HEK293T (cell line): ENCODE measurements around the gene UQCRH.

Source experiments
- CTCF ChIA-PET: fragments of 350-600 bp; formaldehyde crosslinking; extraction: SDS; loops from one replicate; lab custom pipeline; 2021; ENCODE audit warnings: antibody characterized with exemption, inconsistent platforms; lab: Yijun Ruan, JAX
- POLR2A ChIA-PET: fragments of 350-600 bp; formaldehyde crosslinking; extraction: SDS; loops from one replicate; lab custom pipeline; 2020; ENCODE audit warnings: antibody characterized with exemption, inconsistent platforms; lab: Yijun Ruan, JAX
- DNase-seq: peaks from one replicate; pipeline ENCODE4 v3.0.0; 2012; ENCODE audit warnings: mixed read lengths; ENCODE audit errors: extremely low spot score
- ARNT ChIP-seq: fragments of 450-650 bp; IDR thresholded peaks from 2 replicates; pipeline ENCODE4 v1.6.1; 2017; ENCODE audit warnings: mild to moderate bottlenecking
- BHLHE40 ChIP-seq: fragments of 450-650 bp; IDR thresholded peaks from 2 replicates; pipeline ENCODE4 v1.6.1; 2016; ENCODE audit warnings: mild to moderate bottlenecking, moderate library complexity, borderline replicate concordance
- CTBP1 ChIP-seq: fragments of 450-650 bp; IDR thresholded peaks from 2 replicates; pipeline ENCODE4 v1.6.1; 2016; ENCODE audit warnings: borderline replicate concordance
- ELF4 ChIP-seq: fragments of 450-650 bp; IDR thresholded peaks from 2 replicates; pipeline ENCODE4 v1.6.1; 2017; ENCODE audit warnings: antibody characterized with exemption
- FOXA1 ChIP-seq: fragments of 450-650 bp; IDR thresholded peaks from 2 replicates; pipeline ENCODE4 v1.6.1; 2016; ENCODE audit warnings: mild to moderate bottlenecking
- FOXK2 ChIP-seq: fragments of 450-650 bp; IDR thresholded peaks from 2 replicates; pipeline ENCODE4 v1.6.1; 2016; ENCODE audit warnings: mild to moderate bottlenecking
- FOXM1 ChIP-seq: fragments of 450-650 bp; IDR thresholded peaks from 2 replicates; pipeline ENCODE4 v1.6.1; 2017; ENCODE audit warnings: mild to moderate bottlenecking, borderline replicate concordance
- HDGF ChIP-seq: fragments of 450-650 bp; IDR thresholded peaks from 2 replicates; pipeline ENCODE4 v1.6.1; 2017; ENCODE audit warnings: antibody characterized with exemption, borderline replicate concordance
- L3MBTL2 ChIP-seq: fragments of 450-650 bp; conservative IDR thresholded peaks from 2 replicates; pipeline ENCODE4 v1.6.1; 2016; ENCODE audit warnings: mild to moderate bottlenecking
- LEF1 ChIP-seq: fragments of 450-650 bp; IDR thresholded peaks from 2 replicates; pipeline ENCODE4 v1.6.1; 2017; ENCODE audit warnings: mild to moderate bottlenecking, borderline replicate concordance
- NFRKB ChIP-seq: fragments of 450-650 bp; IDR thresholded peaks from 2 replicates; pipeline ENCODE4 v1.6.1; 2016; ENCODE audit warnings: mild to moderate bottlenecking, moderate library complexity
- SP1 ChIP-seq: fragments of 450-650 bp; IDR thresholded peaks from 2 replicates; pipeline ENCODE4 v1.6.1; 2017
- SUZ12 ChIP-seq: fragments of 450-650 bp; IDR thresholded peaks from 2 replicates; pipeline ENCODE4 v1.6.1; 2016; ENCODE audit warnings: mild to moderate bottlenecking
- TARDBP ChIP-seq: fragments of 450-650 bp; IDR thresholded peaks from 2 replicates; pipeline ENCODE4 v1.6.1; 2016
- ZNF384 ChIP-seq: fragments of 450-650 bp; IDR thresholded peaks from 2 replicates; pipeline ENCODE4 v1.6.1; 2016
- TF ChIP-seq, protein P1 (sequence below): fragments of 450-650 bp; IDR thresholded peaks from 2 replicates; pipeline ENCODE4 v1.6.1; 2016

UQCRH gene

GRCh38 chr1:46302641-46303037 lies 859 bp upstream of the UQCRH start:
- CTCF ChIA-PET: no interaction called here
- POLR2A ChIA-PET: interaction anchor here (0.6 to 2.9 kb wide), 6 partner anchors 11 to 56 kb away, joined by 4 to 29 read pairs (median 6); partner anchors contain the start of gene NSUN4
- TF ChIP-seq SUZ12: no peak
- no peak for TF ChIP-seq FOXK2
- no peak for TF ChIP-seq ELF4
- TF ChIP-seq, protein P1, sequence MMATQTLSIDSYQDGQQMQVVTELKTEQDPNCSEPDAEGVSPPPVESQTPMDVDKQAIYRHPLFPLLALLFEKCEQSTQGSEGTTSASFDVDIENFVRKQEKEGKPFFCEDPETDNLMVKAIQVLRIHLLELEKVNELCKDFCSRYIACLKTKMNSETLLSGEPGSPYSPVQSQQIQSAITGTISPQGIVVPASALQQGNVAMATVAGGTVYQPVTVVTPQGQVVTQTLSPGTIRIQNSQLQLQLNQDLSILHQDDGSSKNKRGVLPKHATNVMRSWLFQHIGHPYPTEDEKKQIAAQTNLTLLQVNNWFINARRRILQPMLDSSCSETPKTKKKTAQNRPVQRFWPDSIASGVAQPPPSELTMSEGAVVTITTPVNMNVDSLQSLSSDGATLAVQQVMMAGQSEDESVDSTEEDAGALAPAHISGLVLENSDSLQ: 0 out of 2 replicates have a peak, but pooled peaks have one; percentile 28
- no peak for TF ChIP-seq HDGF
- no peak for TF ChIP-seq BHLHE40
- no peak for TF ChIP-seq LEF1
- no peak for TF ChIP-seq SP1
- no peak for DNase-seq

GRCh38 chr1:46303872-46304326 lies 401 bp downstream of the UQCRH start:
- CTCF ChIA-PET: no interaction called here
- POLR2A ChIA-PET: interaction anchor here (0.6 to 2.9 kb wide), 12 partner anchors 10 to 777 kb away, joined by 3 to 29 read pairs (median 4); partner anchors contain the start of genes NSUN4 and RAD54L

GRCh38 chr1:46306159-46306530 lies 2.6 kb downstream of the UQCRH start:
- DNase-seq: no peak
- TF ChIP-seq L3MBTL2 (no peak), NFRKB (no peak), ELF4 (no peak), ZNF384 (peak; percentile 74), ARNT (no peak), HDGF (no peak), SUZ12 (no peak)
- TF ChIP-seq, protein P1: no peak
- ChIA-PET POLR2A (interaction anchor here (1.4 kb wide), 1 partner anchor 34 kb away, joined by 3 read pairs; the partner anchor contains the start of gene NSUN4), CTCF (no interaction called here)

More at GRCh38 chr1:46303872-46304326, 401 bp downstream of the UQCRH start:
- TF ChIP-seq HDGF (no peak), SP1 (no peak), TARDBP (no peak), ZNF384 (no peak), L3MBTL2 (no peak), BHLHE40 (no peak), FOXK2 (no peak), SUZ12 (no peak), CTBP1 (no peak), ARNT (no peak), FOXA1 (no peak), NFRKB (no peak), ELF4 (no peak), LEF1 (no peak), FOXM1 (no peak)
- TF ChIP-seq, protein P1: no peak
- DNase-seq: no peak

- no peak for DNase-seq
Measured at GRCh38 chr1:46309401-46310159, 6.1 kb downstream of the UQCRH start.

GRCh38 chr1:46310321-46310720 lies 6.8 kb downstream of the UQCRH start:
- no peak for DNase-seq
- ChIA-PET POLR2A (interaction anchor here (1.1 kb wide), 1 partner anchor 63 kb away, joined by 3 read pairs; the partner anchor contains the start of gene RAD54L), CTCF (no interaction called here)
- no peak for TF ChIP-seq TARDBP
- no peak for TF ChIP-seq SUZ12
- no peak for TF ChIP-seq L3MBTL2
- no peak for TF ChIP-seq ARNT
- TF ChIP-seq NFRKB: no peak
- no peak for TF ChIP-seq BHLHE40

More at GRCh38 chr1:46309401-46310159, 6.1 kb downstream of the UQCRH start:
- no peak for TF ChIP-seq CTBP1
- TF ChIP-seq LEF1: no peak
- TF ChIP-seq, protein P1: no peak
- TF ChIP-seq FOXA1: no peak
- TF ChIP-seq NFRKB: no peak
- TF ChIP-seq SP1: no peak
- ChIA-PET POLR2A (interaction anchor here (1.1 to 2.1 kb wide), 3 partner anchors 31 to 63 kb away, joined by 3 to 10 read pairs (median 3); partner anchors contain the start of genes NSUN4 and RAD54L), CTCF (interaction anchor here (0.6 kb wide), 1 partner anchor 41 kb away, joined by 8 read pairs; no protein-coding TSS in a partner anchor)
